Measurements from ENCODE around the gene GMDS.

DNA sequence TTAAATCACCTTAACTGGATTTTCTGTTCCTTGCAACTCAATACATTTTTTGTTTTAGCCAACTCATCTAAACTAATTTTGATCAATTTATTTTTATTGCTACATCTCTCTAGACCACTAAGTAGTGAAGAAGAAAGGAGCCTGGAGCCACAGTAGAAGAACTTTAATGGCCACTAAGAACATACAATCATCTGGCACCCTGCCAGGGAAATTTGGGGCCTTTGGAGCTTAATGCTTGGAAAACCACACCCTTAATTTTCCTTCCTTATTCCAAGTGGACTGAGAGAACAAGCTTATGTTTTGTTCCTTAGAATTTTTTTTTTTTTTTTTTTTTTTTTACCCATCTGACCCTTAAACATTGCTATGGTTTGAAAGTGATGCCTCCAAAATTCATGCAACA, 12.0 kb upstream of the GMDS start:
- TF ChIP-seq, protein P1, sequence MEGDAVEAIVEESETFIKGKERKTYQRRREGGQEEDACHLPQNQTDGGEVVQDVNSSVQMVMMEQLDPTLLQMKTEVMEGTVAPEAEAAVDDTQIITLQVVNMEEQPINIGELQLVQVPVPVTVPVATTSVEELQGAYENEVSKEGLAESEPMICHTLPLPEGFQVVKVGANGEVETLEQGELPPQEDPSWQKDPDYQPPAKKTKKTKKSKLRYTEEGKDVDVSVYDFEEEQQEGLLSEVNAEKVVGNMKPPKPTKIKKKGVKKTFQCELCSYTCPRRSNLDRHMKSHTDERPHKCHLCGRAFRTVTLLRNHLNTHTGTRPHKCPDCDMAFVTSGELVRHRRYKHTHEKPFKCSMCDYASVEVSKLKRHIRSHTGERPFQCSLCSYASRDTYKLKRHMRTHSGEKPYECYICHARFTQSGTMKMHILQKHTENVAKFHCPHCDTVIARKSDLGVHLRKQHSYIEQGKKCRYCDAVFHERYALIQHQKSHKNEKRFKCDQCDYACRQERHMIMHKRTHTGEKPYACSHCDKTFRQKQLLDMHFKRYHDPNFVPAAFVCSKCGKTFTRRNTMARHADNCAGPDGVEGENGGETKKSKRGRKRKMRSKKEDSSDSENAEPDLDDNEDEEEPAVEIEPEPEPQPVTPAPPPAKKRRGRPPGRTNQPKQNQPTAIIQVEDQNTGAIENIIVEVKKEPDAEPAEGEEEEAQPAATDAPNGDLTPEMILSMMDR (IDR thresholded peaks at IDR 0.05; ENCODE audit: extremely low read depth in 1 of 2, insufficient read depth in 1 of 2, low read depth in 1 of 2, low read length in 2 of 2) = no peak
- TF ChIP-seq POLR2AphosphoS5 (IDR thresholded peaks at IDR 0.05; ENCODE audit: insufficient read depth, low read depth, low read length) = no peak
- TF ChIP-seq POLR2A (IDR thresholded peaks at IDR 0.05; ENCODE audit: low read depth, low read length) = no peak

Measured in endothelial cell of umbilical vein (primary cell).